Lower lobe of right lung (tissue), 2 donors: Measurements from ENCODE around the gene PTPRD. TPM values are rescaled to one million over a fixed set of nuclear protein-coding genes. Genes with fewer than 3 reads are reported as not detected.

ENCODE experiments used
- ATAC-seq, 2 donors: fragments of 200-7000 bp; cut with Tn5 transposase; one replicate each; pipeline ENCODE4 v1.9.1; 2020 to 2022; ENCODE audit warnings: mild to moderate bottlenecking in 2 of 2, moderate library complexity in 2 of 2
- DNase-seq: peaks from one replicate; pipeline ENCODE4 v3.0.0-alpha.2; 2020
- H3K27ac ChIP-seq: fragments of 200-600 bp; one replicate; pipeline ENCODE4 v1.8.0; 2022
- H3K27me3 ChIP-seq: fragments of 200-600 bp; one replicate; pipeline ENCODE4 v1.8.0; 2022; ENCODE audit warnings: low read depth
- H3K36me3 ChIP-seq: fragments of 200-600 bp; one replicate; pipeline ENCODE4 v1.8.0; 2022; ENCODE audit warnings: mild to moderate bottlenecking
- H3K4me1 ChIP-seq: fragments of 200-600 bp; one replicate; pipeline ENCODE4 v1.8.0; 2022
- H3K4me3 ChIP-seq: fragments of 200-600 bp; one replicate; pipeline ENCODE4 v1.8.0; 2022; ENCODE audit warnings: mild to moderate bottlenecking
- H3K9me3 ChIP-seq: fragments of 200-600 bp; one replicate; pipeline ENCODE4 v1.8.0; 2022
- intact Hi-C: fragments of 100-400 bp; cut with DNase I; formaldehyde crosslinking; loops from one replicate; pipeline ENCODE4 v1.11.0; 2022
- total RNA-seq: library from RNA; stranded (reverse); fragmentation: NEBNext Ultra II Directional; extraction: Animal tissue kit (Norgen Biotek cat#: 25700); gene quantifications from one replicate; pipeline ENCODE4 v1.2.1, GENCODE V29; 2021
- TF ChIP-seq, protein P1 (sequence below): fragments of 200-600 bp; IDR thresholded peaks from one replicate; pipeline ENCODE4 v1.8.0; 2022; ENCODE audit warnings: antibody characterized with exemption, mild to moderate bottlenecking
- donor health status: DM: no; HTN: yes; CAD: no; lungs with severe emphysema.

The PTPRD gene
- total RNA-seq, 1 donor from 2014 or later, result 17.2 TPM

- intact Hi-C loops, result no loop called here
- no peak for DNase-seq
- ATAC-seq, result no peak
Measured at GRCh38 chr9:8282535-8282934, 2330.3 kb downstream of the PTPRD start.

GRCh38 chr9:8280811-8281210 is 2332.0 kb downstream of the PTPRD start:
- no peak overlapping the region for H3K27ac ChIP-seq
- DNase-seq (no peak), ATAC-seq (no peak)
- TF ChIP-seq, protein P1, sequence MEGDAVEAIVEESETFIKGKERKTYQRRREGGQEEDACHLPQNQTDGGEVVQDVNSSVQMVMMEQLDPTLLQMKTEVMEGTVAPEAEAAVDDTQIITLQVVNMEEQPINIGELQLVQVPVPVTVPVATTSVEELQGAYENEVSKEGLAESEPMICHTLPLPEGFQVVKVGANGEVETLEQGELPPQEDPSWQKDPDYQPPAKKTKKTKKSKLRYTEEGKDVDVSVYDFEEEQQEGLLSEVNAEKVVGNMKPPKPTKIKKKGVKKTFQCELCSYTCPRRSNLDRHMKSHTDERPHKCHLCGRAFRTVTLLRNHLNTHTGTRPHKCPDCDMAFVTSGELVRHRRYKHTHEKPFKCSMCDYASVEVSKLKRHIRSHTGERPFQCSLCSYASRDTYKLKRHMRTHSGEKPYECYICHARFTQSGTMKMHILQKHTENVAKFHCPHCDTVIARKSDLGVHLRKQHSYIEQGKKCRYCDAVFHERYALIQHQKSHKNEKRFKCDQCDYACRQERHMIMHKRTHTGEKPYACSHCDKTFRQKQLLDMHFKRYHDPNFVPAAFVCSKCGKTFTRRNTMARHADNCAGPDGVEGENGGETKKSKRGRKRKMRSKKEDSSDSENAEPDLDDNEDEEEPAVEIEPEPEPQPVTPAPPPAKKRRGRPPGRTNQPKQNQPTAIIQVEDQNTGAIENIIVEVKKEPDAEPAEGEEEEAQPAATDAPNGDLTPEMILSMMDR, result no peak
- H3K4me3 ChIP-seq, result no peak overlapping the region
- no peaks in the 10 kb centered on the region for H3K36me3 ChIP-seq
- no peaks in the 10 kb centered on the region for H3K4me1 ChIP-seq
- no peaks in the 10 kb centered on the region for H3K27me3 ChIP-seq
- peaks cover 3% of the 10 kb centered on the region for H3K9me3 ChIP-seq
- intact Hi-C loops, result no loop called here

More at GRCh38 chr9:8282535-8282934, 2330.3 kb downstream of the PTPRD start:
- Histone ChIP-seq H3K9me3 (no peaks in the 10 kb centered on the region), H3K4me3 (no peak overlapping the region), H3K36me3 (no peaks in the 10 kb centered on the region), H3K27ac (no peak overlapping the region), H3K27me3 (no peaks in the 10 kb centered on the region), H3K4me1 (no peaks in the 10 kb centered on the region)
- TF ChIP-seq, protein P1, result no peak

GRCh38 chr9:8278048-8278447 is 2334.8 kb downstream of the PTPRD start:
- TF ChIP-seq, protein P1, result no peak
- Histone ChIP-seq H3K36me3 (no peaks in the 10 kb centered on the region), H3K4me1 (no peaks in the 10 kb centered on the region), H3K27ac (no peak overlapping the region), H3K27me3 (no peaks in the 10 kb centered on the region), H3K4me3 (no peak overlapping the region), H3K9me3 (peaks cover 5% of the 10 kb centered on the region)
- intact Hi-C loops, result no loop called here
- ATAC-seq (no peak), DNase-seq (no peak)

GRCh38 chr9:8270235-8270634 is 2342.6 kb downstream of the PTPRD start:
- intact Hi-C loops, result no loop called here
- Histone ChIP-seq H3K27me3 (no peaks in the 10 kb centered on the region), H3K36me3 (no peaks in the 10 kb centered on the region), H3K9me3 (no peaks in the 10 kb centered on the region), H3K4me3 (no peak overlapping the region), H3K4me1 (peaks cover 4% of the 10 kb centered on the region), H3K27ac (no peak overlapping the region)
- ATAC-seq (no peak), DNase-seq (no peak)
- TF ChIP-seq, protein P1, result no peak

- no peak for ATAC-seq
- no peak overlapping the region for H3K4me3 ChIP-seq
- no peak overlapping the region for H3K27ac ChIP-seq
- no peak for DNase-seq
- H3K4me1 ChIP-seq, result peaks cover 4% of the 10 kb centered on the region
- H3K36me3 ChIP-seq, result no peaks in the 10 kb centered on the region
- no peaks in the 10 kb centered on the region for H3K9me3 ChIP-seq
- intact Hi-C loops, result no loop called here
- no peaks in the 10 kb centered on the region for H3K27me3 ChIP-seq
- TF ChIP-seq, protein P1, result no peak
Measured at GRCh38 chr9:8268881-8269280, 2343.9 kb downstream of the PTPRD start.
